Astrocyte (in vitro differentiated cells and primary cell): Measurements from ENCODE around the gene CCDC102B. TPM values are rescaled to one million over a fixed set of nuclear protein-coding genes. Genes with fewer than 3 reads are reported as not detected.

Source experiments
- DNase-seq: peaks from one replicate; pipeline ENCODE4 v3.0.0-alpha.2; 2010; ENCODE audit warnings: low read depth
- FAIRE-seq: peaks from 2 replicates; lab custom pipeline; 2011; peaks lifted over from hg19 to GRCh38; lab: Jason Lieb, UNC
- H2AFZ ChIP-seq: 2 replicates; pipeline ENCODE4 v1.6.0; 2012; ENCODE audit warnings: low read depth, low read length, inconsistent platforms
- H3K27ac ChIP-seq: 2 replicates; pipeline ENCODE4 v1.5.1; 2011; ENCODE audit warnings: low read depth, low read length, inconsistent platforms
- H3K27me3 ChIP-seq: 2 replicates; pipeline ENCODE4 v1.6.0; 2011; ENCODE audit warnings: low read length, inconsistent platforms; ENCODE audit not compliant: insufficient read depth
- H3K36me3 ChIP-seq: 2 replicates; pipeline ENCODE4 v1.5.1; 2011; ENCODE audit warnings: low read length, inconsistent platforms; ENCODE audit not compliant: insufficient read depth
- H3K4me1 ChIP-seq: 2 replicates; pipeline ENCODE4 v1.5.1; 2011; ENCODE audit warnings: low read length, inconsistent platforms; ENCODE audit not compliant: insufficient read depth
- H3K4me2 ChIP-seq: 2 replicates; pipeline ENCODE4 v1.6.0; 2012; ENCODE audit warnings: low read length, inconsistent platforms
- H3K4me3 ChIP-seq: 2 replicates; pipeline ENCODE4 v1.5.1; 2011; ENCODE audit warnings: low read depth, mild to moderate bottlenecking, low read length, inconsistent platforms; ENCODE audit not compliant: insufficient read depth
- H3K79me2 ChIP-seq: 2 replicates; pipeline ENCODE4 v1.6.0; 2012; ENCODE audit warnings: mild to moderate bottlenecking, low read length, inconsistent platforms; ENCODE audit not compliant: insufficient read depth
- H3K9ac ChIP-seq: 2 replicates; pipeline ENCODE4 v1.6.0; 2012; ENCODE audit warnings: mild to moderate bottlenecking, low read length, inconsistent platforms
- H3K9me3 ChIP-seq: 2 replicates; pipeline ENCODE4 v1.5.1; 2012; ENCODE audit warnings: low read depth, mild to moderate bottlenecking, low read length, inconsistent platforms; ENCODE audit not compliant: insufficient read depth
- H4K20me1 ChIP-seq: 2 replicates; pipeline ENCODE4 v1.6.0; 2012; ENCODE audit warnings: low read length, inconsistent platforms; ENCODE audit not compliant: insufficient read depth
- H3K27ac Mint-ChIP-seq: one replicate; pipeline ENCODE4 v1.8.0; 2021; ENCODE audit warnings: mild to moderate bottlenecking, mixed read lengths; ENCODE audit not compliant: unreplicated experiment
- H3K27me3 Mint-ChIP-seq: one replicate; pipeline ENCODE4 v1.8.0; 2021; ENCODE audit warnings: low read depth, mixed read lengths; ENCODE audit not compliant: unreplicated experiment
- H3K36me3 Mint-ChIP-seq: one replicate; pipeline ENCODE4 v1.8.0; 2021; ENCODE audit warnings: low read depth, mixed read lengths; ENCODE audit not compliant: unreplicated experiment
- H3K4me1 Mint-ChIP-seq: one replicate; pipeline ENCODE4 v1.8.0; 2021; ENCODE audit warnings: low read depth, mixed read lengths; ENCODE audit not compliant: unreplicated experiment
- H3K4me3 Mint-ChIP-seq: one replicate; pipeline ENCODE4 v1.8.0; 2021; ENCODE audit warnings: mild to moderate bottlenecking, moderate library complexity, mixed read lengths; ENCODE audit not compliant: unreplicated experiment
- H3K9me3 Mint-ChIP-seq: one replicate; pipeline ENCODE4 v1.8.0; 2021; ENCODE audit warnings: mild to moderate bottlenecking, mixed read lengths; ENCODE audit not compliant: unreplicated experiment
- CTCF ChIP-seq: IDR thresholded peaks from 2 replicates; pipeline ENCODE4 v1.5.1; 2011; ENCODE audit warnings: low read depth, mild to moderate bottlenecking, inconsistent platforms, low read length, moderate library complexity; ENCODE audit not compliant: insufficient read depth
- EZH2 ChIP-seq: IDR thresholded peaks from 2 replicates; pipeline ENCODE4 v1.6.1; 2012; ENCODE audit warnings: mild to moderate bottlenecking, low read length, inconsistent platforms; ENCODE audit not compliant: insufficient read depth
- total RNA-seq: library from RNA; stranded (reverse); gene quantifications from 2 replicates; pipeline ENCODE4 v1.2.1, GENCODE V29; 2021

CCDC102B gene
- total RNA-seq, 1 donor from 2014 or later, result 7.9 TPM

GRCh38 chr18:68919900-68920299, 122.0 kb downstream of the CCDC102B start:
- Mint-ChIP-seq H3K4me3 (no peak overlapping the region), H3K27ac (no peak overlapping the region), H3K27me3 (no peaks in the 10 kb centered on the region), H3K4me1 (peaks cover 5% of the 10 kb centered on the region), H3K36me3 (no peaks in the 10 kb centered on the region), H3K9me3 (no peaks in the 10 kb centered on the region)
- Histone ChIP-seq H3K9me3 (no peaks in the 10 kb centered on the region), H3K79me2 (no peaks in the 10 kb centered on the region), H3K9ac (no peak overlapping the region), H3K27me3 (no peaks in the 10 kb centered on the region), H3K36me3 (no peaks in the 10 kb centered on the region), H3K4me3 (no peak overlapping the region), H2AFZ (no peak overlapping the region), H3K4me2 (no peak overlapping the region), H3K27ac (no peak overlapping the region), H4K20me1 (no peaks in the 10 kb centered on the region), H3K4me1 (no peaks in the 10 kb centered on the region)
- no peak for DNase-seq
- no peak for TF ChIP-seq EZH2
- TF ChIP-seq CTCF, result no peak
- FAIRE-seq, result no peak

GRCh38 chr18:68922392-68922791, 124.5 kb downstream of the CCDC102B start:
- H3K36me3 ChIP-seq, result no peaks in the 10 kb centered on the region
- no peaks in the 10 kb centered on the region for H4K20me1 ChIP-seq
- no peak for FAIRE-seq
- H3K27ac Mint-ChIP-seq, result no peak overlapping the region
- no peaks in the 10 kb centered on the region for H3K9me3 Mint-ChIP-seq
- no peak overlapping the region for H3K4me3 Mint-ChIP-seq
- H3K9ac ChIP-seq, result no peak overlapping the region
- no peaks in the 10 kb centered on the region for H3K4me1 Mint-ChIP-seq
- DNase-seq, result no peak
- H3K36me3 Mint-ChIP-seq, result no peaks in the 10 kb centered on the region
- H3K4me1 ChIP-seq, result no peaks in the 10 kb centered on the region
- H3K4me3 ChIP-seq, result no peak overlapping the region
- H3K79me2 ChIP-seq, result no peaks in the 10 kb centered on the region
- no peak overlapping the region for H3K4me2 ChIP-seq
- no peaks in the 10 kb centered on the region for H3K27me3 Mint-ChIP-seq
- no peaks in the 10 kb centered on the region for H3K27me3 ChIP-seq
- no peak overlapping the region for H2AFZ ChIP-seq
- TF ChIP-seq CTCF, result no peak
- no peak for TF ChIP-seq EZH2
- no peaks in the 10 kb centered on the region for H3K9me3 ChIP-seq
- H3K27ac ChIP-seq, result no peak overlapping the region

GRCh38 chr18:68925268-68925667, 127.4 kb downstream of the CCDC102B start:
- Mint-ChIP-seq H3K36me3 (no peaks in the 10 kb centered on the region), H3K27me3 (no peaks in the 10 kb centered on the region)
- no peaks in the 10 kb centered on the region for H3K4me1 ChIP-seq

More at GRCh38 chr18:68925268-68925667, 127.4 kb downstream of the CCDC102B start:
- H3K27ac ChIP-seq, result no peak overlapping the region
- no peaks in the 10 kb centered on the region for H3K9me3 ChIP-seq
- H3K27me3 ChIP-seq, result no peaks in the 10 kb centered on the region
- DNase-seq (no peak), FAIRE-seq (no peak)
- no peak overlapping the region for H3K27ac Mint-ChIP-seq
- H3K9me3 Mint-ChIP-seq, result no peaks in the 10 kb centered on the region
- H3K4me3 Mint-ChIP-seq, result no peak overlapping the region
- H3K4me3 ChIP-seq, result no peak overlapping the region
- no peaks in the 10 kb centered on the region for H3K79me2 ChIP-seq
- no peaks in the 10 kb centered on the region for H3K36me3 ChIP-seq
- no peak overlapping the region for H2AFZ ChIP-seq
- H3K4me1 Mint-ChIP-seq, result no peaks in the 10 kb centered on the region
- H3K4me2 ChIP-seq, result no peak overlapping the region
- H3K9ac ChIP-seq, result no peak overlapping the region
- no peaks in the 10 kb centered on the region for H4K20me1 ChIP-seq
- TF ChIP-seq EZH2 (no peak), CTCF (peak; percentile 22)
